Astrocyte (in vitro differentiated cells and primary cell): ENCODE results near the gene OLFM3. TPM values are rescaled to one million over a fixed set of nuclear protein-coding genes. Genes with fewer than 3 reads are reported as not detected.

ENCODE experiments used
- DNase-seq: peaks from one replicate; pipeline ENCODE4 v3.0.0-alpha.2; 2010; ENCODE audit warnings: low read depth
- FAIRE-seq: peaks from 2 replicates; lab custom pipeline; 2011; peaks lifted over from hg19 to GRCh38; lab: Jason Lieb, UNC
- H2AFZ ChIP-seq: 2 replicates; pipeline ENCODE4 v1.6.0; 2012; ENCODE audit warnings: low read depth, low read length, inconsistent platforms
- H3K27ac ChIP-seq: 2 replicates; pipeline ENCODE4 v1.5.1; 2011; ENCODE audit warnings: low read depth, low read length, inconsistent platforms
- H3K27me3 ChIP-seq: 2 replicates; pipeline ENCODE4 v1.6.0; 2011; ENCODE audit warnings: low read length, inconsistent platforms; ENCODE audit not compliant: insufficient read depth
- H3K36me3 ChIP-seq: 2 replicates; pipeline ENCODE4 v1.5.1; 2011; ENCODE audit warnings: low read length, inconsistent platforms; ENCODE audit not compliant: insufficient read depth
- H3K4me1 ChIP-seq: 2 replicates; pipeline ENCODE4 v1.5.1; 2011; ENCODE audit warnings: low read length, inconsistent platforms; ENCODE audit not compliant: insufficient read depth
- H3K4me2 ChIP-seq: 2 replicates; pipeline ENCODE4 v1.6.0; 2012; ENCODE audit warnings: low read length, inconsistent platforms
- H3K4me3 ChIP-seq: 2 replicates; pipeline ENCODE4 v1.5.1; 2011; ENCODE audit warnings: low read depth, mild to moderate bottlenecking, low read length, inconsistent platforms; ENCODE audit not compliant: insufficient read depth
- H3K79me2 ChIP-seq: 2 replicates; pipeline ENCODE4 v1.6.0; 2012; ENCODE audit warnings: mild to moderate bottlenecking, low read length, inconsistent platforms; ENCODE audit not compliant: insufficient read depth
- H3K9ac ChIP-seq: 2 replicates; pipeline ENCODE4 v1.6.0; 2012; ENCODE audit warnings: mild to moderate bottlenecking, low read length, inconsistent platforms
- H3K9me3 ChIP-seq: 2 replicates; pipeline ENCODE4 v1.5.1; 2012; ENCODE audit warnings: low read depth, mild to moderate bottlenecking, low read length, inconsistent platforms; ENCODE audit not compliant: insufficient read depth
- H4K20me1 ChIP-seq: 2 replicates; pipeline ENCODE4 v1.6.0; 2012; ENCODE audit warnings: low read length, inconsistent platforms; ENCODE audit not compliant: insufficient read depth
- H3K27ac Mint-ChIP-seq: one replicate; pipeline ENCODE4 v1.8.0; 2021; ENCODE audit warnings: mild to moderate bottlenecking, mixed read lengths; ENCODE audit not compliant: unreplicated experiment
- H3K27me3 Mint-ChIP-seq: one replicate; pipeline ENCODE4 v1.8.0; 2021; ENCODE audit warnings: low read depth, mixed read lengths; ENCODE audit not compliant: unreplicated experiment
- H3K36me3 Mint-ChIP-seq: one replicate; pipeline ENCODE4 v1.8.0; 2021; ENCODE audit warnings: low read depth, mixed read lengths; ENCODE audit not compliant: unreplicated experiment
- H3K4me1 Mint-ChIP-seq: one replicate; pipeline ENCODE4 v1.8.0; 2021; ENCODE audit warnings: low read depth, mixed read lengths; ENCODE audit not compliant: unreplicated experiment
- H3K4me3 Mint-ChIP-seq: one replicate; pipeline ENCODE4 v1.8.0; 2021; ENCODE audit warnings: mild to moderate bottlenecking, moderate library complexity, mixed read lengths; ENCODE audit not compliant: unreplicated experiment
- H3K9me3 Mint-ChIP-seq: one replicate; pipeline ENCODE4 v1.8.0; 2021; ENCODE audit warnings: mild to moderate bottlenecking, mixed read lengths; ENCODE audit not compliant: unreplicated experiment
- CTCF ChIP-seq: IDR thresholded peaks from 2 replicates; pipeline ENCODE4 v1.5.1; 2011; ENCODE audit warnings: low read depth, mild to moderate bottlenecking, inconsistent platforms, low read length, moderate library complexity; ENCODE audit not compliant: insufficient read depth
- EZH2 ChIP-seq: IDR thresholded peaks from 2 replicates; pipeline ENCODE4 v1.6.1; 2012; ENCODE audit warnings: mild to moderate bottlenecking, low read length, inconsistent platforms; ENCODE audit not compliant: insufficient read depth
- total RNA-seq: library from RNA; stranded (reverse); gene quantifications from 2 replicates; pipeline ENCODE4 v1.2.1, GENCODE V29; 2021

The OLFM3 gene
- total RNA-seq, 1 donor from 2014 or later, result 0.11 TPM

- no peak for FAIRE-seq
- no peaks in the 10 kb centered on the region for H3K9me3 ChIP-seq
- TF ChIP-seq CTCF, result peak; percentile 20
- no peak for TF ChIP-seq EZH2
Observed at GRCh38 chr1:101769520-101769919, 227.2 kb downstream of the OLFM3 start.

GRCh38 chr1:101757985-101758384 lies 238.7 kb downstream of the OLFM3 start:
- Mint-ChIP-seq H3K36me3 (no peaks in the 10 kb centered on the region), H3K4me3 (no peak overlapping the region), H3K4me1 (no peaks in the 10 kb centered on the region), H3K27ac (no peak overlapping the region), H3K9me3 (no peaks in the 10 kb centered on the region), H3K27me3 (no peaks in the 10 kb centered on the region)
- no peak overlapping the region for H3K27ac ChIP-seq
- H2AFZ ChIP-seq, result no peak overlapping the region
- no peaks in the 10 kb centered on the region for H4K20me1 ChIP-seq
- no peaks in the 10 kb centered on the region for H3K27me3 ChIP-seq
- no peak overlapping the region for H3K4me3 ChIP-seq
- no peak overlapping the region for H3K4me2 ChIP-seq
- DNase-seq, result no peak
- no peak overlapping the region for H3K9ac ChIP-seq
- H3K79me2 ChIP-seq, result no peaks in the 10 kb centered on the region
- no peaks in the 10 kb centered on the region for H3K4me1 ChIP-seq
- TF ChIP-seq EZH2 (no peak), CTCF (no peak)
- no peak for FAIRE-seq
- no peaks in the 10 kb centered on the region for H3K9me3 ChIP-seq
- H3K36me3 ChIP-seq, result no peaks in the 10 kb centered on the region

More at GRCh38 chr1:101769520-101769919, 227.2 kb downstream of the OLFM3 start:
- Histone ChIP-seq H3K27me3 (no peaks in the 10 kb centered on the region), H3K4me1 (no peaks in the 10 kb centered on the region), H3K9ac (no peak overlapping the region), H3K36me3 (no peaks in the 10 kb centered on the region), H3K79me2 (no peaks in the 10 kb centered on the region), H3K4me3 (no peak overlapping the region), H3K4me2 (no peak overlapping the region), H3K27ac (no peak overlapping the region), H2AFZ (no peak overlapping the region), H4K20me1 (no peaks in the 10 kb centered on the region)
- H3K9me3 Mint-ChIP-seq, result no peaks in the 10 kb centered on the region
- H3K4me1 Mint-ChIP-seq, result no peaks in the 10 kb centered on the region
- no peaks in the 10 kb centered on the region for H3K36me3 Mint-ChIP-seq
- no peak overlapping the region for H3K4me3 Mint-ChIP-seq
- peak overlapping the region; percentile 15 for H3K27ac Mint-ChIP-seq
- H3K27me3 Mint-ChIP-seq, result no peaks in the 10 kb centered on the region
- no peak for DNase-seq

- no peaks in the 10 kb centered on the region for H3K36me3 ChIP-seq
- H3K9ac ChIP-seq, result no peak overlapping the region
- Mint-ChIP-seq H3K27me3 (no peaks in the 10 kb centered on the region), H3K9me3 (no peaks in the 10 kb centered on the region), H3K4me3 (no peak overlapping the region), H3K27ac (no peak overlapping the region), H3K36me3 (no peaks in the 10 kb centered on the region), H3K4me1 (no peaks in the 10 kb centered on the region)
- no peak overlapping the region for H3K27ac ChIP-seq
- H3K27me3 ChIP-seq, result no peaks in the 10 kb centered on the region
- no peak overlapping the region for H2AFZ ChIP-seq
- FAIRE-seq (no peak), DNase-seq (no peak)
- TF ChIP-seq EZH2, result no peak
- no peak for TF ChIP-seq CTCF
- no peaks in the 10 kb centered on the region for H3K79me2 ChIP-seq
- no peaks in the 10 kb centered on the region for H3K4me1 ChIP-seq
- no peaks in the 10 kb centered on the region for H4K20me1 ChIP-seq
- H3K4me2 ChIP-seq, result no peak overlapping the region
- H3K4me3 ChIP-seq, result no peak overlapping the region
- H3K9me3 ChIP-seq, result no peaks in the 10 kb centered on the region
Observed at GRCh38 chr1:101756411-101756810, 240.3 kb downstream of the OLFM3 start.
